CD4-positive, alpha-beta T cell treated with Interleukin-6 at 100 ng/mL for 8 hours (primary cell): Measurements from ENCODE around the gene CDC25C.
"Not testable (repeated sequence)": the region's sequence is repeated elsewhere in the genome, so short reads cannot be mapped to it uniquely, and the experiment has no call there.

Experiments used
- DNase-seq: peaks from one replicate; pipeline ENCODE4 v3.0.0-alpha.2; 2020; ENCODE audit warnings: mixed read lengths, low spot score

Gene CDC25C

DNA sequence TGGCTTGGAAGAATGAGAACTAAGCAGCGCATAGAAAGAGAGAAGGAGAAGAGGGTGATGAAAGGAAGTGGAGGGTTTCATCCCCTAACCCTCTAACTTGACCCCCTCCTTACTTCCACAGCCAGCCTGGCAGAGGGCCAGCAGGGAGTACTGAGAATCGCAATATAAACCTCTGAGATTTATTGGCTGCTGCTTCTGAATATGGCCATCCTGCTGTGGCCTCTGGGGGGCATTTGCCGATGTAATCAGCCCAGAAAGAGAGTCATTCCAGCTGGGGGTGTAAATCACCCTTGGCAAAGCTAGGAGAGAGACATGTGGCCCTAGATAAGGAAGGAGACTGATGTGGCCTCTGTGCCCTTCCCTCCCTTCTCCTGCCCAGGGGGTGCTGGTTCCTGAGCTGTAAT lies 56.2 kb downstream of the CDC25C start:
- DNase-seq = no peak

DNA sequence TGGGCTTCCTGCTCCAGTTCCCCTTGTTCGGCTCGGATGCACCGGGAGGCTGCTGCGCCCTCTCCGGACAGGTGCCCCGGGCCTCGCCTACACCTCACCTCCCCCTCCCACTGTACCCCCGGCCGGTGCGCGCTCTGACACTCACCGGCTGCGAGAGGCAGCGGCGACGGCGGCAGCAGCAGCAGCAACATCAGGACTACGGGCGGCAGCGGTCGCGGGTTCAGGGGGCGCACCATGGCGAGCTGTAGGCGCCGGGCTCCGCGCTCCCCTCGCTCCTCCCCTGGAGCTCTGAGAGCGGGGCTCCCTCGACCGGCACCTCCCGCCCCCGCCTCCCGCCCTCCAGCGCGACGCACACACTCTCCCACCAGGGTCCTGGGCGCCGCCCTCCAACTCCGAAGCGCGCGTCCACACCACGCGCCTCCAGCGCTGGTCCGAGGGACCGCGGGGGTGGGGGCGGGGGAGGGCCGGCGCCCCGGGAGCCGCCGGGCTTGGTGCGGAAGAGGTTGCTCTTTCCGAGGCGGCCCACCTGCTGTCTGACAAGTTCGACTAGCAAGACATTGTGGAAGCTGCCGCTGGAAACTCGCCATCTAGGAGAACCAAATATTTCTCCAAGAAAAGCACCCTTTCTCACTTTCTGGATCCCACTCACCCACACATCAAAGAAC lies 57.3 kb downstream of the CDC25C start, which contains the start of gene GFRA3:
Gene GFRA3, minus strand, starts transcription at position 433 of the 665 bp plus-strand sequence. Its CDS starts 197 bp downstream, at position 236.
- DNase-seq = no peak

DNA sequence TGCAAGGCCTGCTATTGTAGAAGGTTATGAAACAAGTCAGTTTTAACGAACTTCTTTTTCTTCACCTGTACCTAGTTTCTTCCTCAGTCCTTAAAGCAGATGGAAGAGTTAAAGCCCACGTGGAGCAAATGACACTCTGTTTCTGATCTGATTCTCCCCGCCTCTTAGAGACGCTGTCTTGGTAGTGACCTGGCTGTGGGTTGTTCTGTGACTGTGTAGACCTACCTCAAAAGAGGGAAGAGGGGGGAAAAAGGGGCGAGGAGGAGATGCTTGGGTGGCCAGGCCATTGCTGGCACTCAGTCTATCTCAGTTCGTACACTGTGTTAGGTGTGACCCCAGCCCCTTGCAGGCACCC lies 57.8 kb downstream of the CDC25C start:
- no peak for DNase-seq

DNA sequence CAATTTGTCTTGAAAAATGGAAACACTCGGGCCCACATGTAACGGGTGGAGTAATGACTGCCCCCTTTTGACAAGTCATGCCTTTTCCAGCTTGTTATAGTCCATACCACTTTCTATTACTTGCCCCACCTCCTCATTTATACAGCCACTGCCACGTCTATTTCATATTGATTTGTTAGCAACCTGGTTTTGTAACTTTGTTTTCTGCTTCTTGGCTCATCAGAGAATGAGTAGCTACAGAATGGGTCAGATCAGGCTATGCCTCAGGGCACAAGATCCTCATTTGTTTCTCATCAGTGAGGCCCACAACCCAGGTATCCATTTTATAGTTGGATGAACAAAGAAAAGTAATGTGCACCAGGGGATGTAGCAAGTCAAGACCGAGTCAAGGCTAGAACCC lies 58.9 kb downstream of the CDC25C start:
- no peak for DNase-seq

DNA sequence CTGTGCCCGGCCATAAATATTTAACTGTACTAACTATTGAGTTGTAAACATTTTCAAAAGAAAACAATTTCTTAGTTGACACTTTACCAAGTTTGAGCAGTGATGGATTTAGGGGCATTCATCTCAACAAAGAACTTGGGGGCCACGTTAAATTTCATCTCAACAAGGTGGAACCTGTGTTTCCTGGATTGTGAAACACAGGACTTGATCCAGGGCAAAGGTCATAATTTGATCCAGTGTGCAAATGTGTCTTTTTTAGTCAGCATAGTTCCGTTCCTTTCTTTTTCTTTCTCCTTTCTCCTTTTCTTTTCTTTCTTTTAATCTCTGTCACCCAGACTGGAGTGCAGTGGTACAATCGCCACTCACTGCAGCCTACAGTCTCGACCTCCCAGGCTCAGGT lies 60.3 kb downstream of the CDC25C start:
- no peak for DNase-seq

DNA sequence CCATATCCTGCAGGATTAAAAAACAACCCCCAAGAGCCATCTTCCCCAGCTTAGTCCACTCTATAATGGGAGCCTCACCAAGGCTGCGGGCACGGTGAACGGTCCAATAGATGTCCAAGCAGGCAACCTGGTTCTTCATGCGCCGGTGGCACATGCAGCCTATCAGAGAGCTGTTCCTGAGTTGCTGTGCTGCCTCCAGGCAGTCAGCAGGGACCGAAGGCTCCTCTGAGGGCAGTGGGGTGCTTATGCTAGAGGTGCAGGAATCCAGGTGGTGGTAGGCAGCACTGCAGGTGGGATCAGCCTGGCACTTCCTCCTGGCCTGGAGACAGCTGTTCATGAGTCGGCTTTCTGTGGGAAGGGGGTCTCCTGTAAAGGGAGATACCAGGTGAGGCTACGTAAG lies 67.4 kb downstream of the CDC25C start:
- DNase-seq = no peak

DNA sequence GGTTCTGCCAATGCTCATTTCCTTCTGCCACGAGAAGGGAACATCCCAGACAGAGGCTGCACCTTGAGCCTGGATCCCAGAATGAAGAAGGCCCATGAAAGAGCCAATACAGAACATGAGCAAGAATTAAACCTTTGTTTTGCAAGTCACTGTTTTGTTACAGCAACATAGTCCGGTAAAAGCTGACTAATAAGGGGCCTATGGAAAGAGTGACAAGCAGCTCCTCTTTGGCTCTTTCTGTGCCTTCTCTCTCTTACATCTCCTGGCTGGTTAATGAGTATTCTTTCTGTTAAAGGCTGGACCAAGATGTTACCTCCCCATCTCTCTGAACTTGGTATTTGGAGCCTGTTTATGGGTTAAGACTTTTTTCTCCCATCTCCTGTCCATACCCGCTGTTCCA lies 68.0 kb downstream of the CDC25C start:
- no peak for DNase-seq

DNA sequence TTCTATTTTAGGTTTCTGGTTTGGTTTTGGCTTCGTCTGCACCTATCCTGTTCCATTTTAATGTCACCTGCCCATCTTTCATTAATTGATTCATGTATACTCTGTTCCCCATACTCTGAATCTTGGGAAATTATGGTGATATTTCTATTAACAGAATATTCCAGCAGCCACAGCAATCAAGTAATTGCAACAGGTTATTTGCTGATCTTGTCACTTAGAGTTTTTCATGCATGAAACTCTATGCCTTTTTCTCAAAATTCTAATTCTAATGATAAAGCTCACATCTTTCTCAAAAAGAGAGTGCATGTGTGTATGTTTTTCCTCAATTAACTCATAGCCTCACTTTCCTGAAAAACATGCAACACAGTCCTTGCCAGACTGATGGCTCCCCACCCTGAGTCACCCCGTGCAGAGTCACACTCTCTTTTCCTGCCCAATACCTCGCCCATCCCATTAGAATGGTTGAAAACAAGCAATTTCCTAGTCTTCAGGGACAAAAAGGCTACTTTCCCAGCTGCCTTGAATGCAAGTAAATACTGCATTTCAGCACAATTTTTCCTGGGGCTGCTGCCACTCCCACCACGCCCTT lies 72.8 kb downstream of the CDC25C start:
- DNase-seq = no peak

DNA sequence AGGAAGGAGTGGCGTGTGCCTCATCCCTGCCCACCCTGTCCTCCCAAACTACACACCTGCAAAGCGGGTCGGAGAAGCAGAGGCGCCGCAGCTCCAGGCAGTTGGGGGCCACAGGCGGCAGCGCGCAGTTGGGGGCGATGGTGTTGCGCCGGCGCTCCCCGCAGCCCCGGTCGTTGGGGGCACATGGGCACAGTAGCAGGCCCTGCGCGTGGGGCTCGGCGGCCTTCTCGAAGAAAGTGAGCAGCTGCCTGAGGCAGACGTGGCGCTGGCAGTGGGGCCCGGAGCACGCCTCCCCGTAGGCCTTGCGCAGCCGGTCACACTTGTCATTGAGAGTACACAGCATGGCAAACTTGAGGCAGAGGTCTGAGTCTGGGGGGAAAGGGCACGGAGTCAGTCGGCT lies 74.0 kb downstream of the CDC25C start:
- DNase-seq = no peak

DNA sequence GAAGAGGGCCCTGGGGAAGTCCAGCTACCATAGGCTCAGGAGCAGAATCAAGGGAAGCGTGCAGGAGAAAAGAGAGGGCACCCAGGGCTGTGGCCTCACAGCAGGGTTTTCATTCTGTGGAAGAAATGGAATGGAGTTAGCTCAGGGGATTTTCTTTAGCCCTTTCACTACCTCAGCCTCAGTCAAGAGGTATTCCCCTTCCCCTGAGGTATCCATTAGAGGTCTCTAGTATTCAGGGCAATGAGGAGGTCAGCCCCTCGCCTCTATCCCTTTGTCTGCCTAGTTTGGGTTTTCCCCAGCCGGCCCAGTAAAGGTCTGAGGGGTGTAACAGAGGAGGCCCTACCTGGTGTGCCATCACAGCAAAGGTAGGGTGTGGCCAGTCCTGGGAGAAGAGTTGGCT lies 78.7 kb downstream of the CDC25C start:
- DNase-seq = no peak

DNA sequence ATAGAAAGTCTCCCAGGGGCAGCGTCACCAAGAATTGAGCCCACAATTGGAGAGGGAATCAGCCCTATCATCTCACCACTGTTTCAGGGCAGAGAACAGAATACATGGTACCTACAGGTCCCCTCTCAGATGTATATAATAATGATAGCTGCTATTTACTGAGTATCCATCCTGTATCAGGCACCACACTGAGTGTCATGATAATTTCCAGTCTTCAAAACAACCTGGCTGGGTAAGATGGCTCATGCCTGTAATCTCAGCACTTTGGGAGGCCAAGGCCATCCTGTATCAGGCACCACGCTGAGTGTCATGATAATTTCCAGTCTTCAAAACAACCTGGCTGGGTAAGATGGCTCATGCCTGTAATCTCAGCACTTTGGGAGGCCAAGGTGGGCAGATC lies 83.8 kb downstream of the CDC25C start:
- DNase-seq = not testable (repeated sequence)

DNA sequence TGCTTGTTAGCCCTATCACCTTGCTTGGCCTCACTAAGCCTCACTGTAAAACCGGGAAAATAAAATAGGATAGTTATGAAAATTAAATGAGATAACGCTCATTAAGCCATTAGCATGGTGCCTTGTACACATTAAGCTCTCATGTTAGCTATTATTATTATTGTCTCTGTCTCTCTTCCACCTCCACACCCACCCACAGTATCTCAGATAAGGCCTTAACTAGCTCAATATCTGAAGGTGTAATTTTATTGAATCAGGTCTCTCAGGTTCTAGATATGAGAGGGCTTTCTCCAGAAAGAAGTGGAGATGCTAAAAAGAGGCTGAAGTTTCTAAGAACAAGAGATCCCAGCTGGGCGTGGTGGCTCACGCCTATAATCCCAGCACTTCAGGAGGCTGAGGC lies 84.8 kb downstream of the CDC25C start:
- DNase-seq = no peak

DNA sequence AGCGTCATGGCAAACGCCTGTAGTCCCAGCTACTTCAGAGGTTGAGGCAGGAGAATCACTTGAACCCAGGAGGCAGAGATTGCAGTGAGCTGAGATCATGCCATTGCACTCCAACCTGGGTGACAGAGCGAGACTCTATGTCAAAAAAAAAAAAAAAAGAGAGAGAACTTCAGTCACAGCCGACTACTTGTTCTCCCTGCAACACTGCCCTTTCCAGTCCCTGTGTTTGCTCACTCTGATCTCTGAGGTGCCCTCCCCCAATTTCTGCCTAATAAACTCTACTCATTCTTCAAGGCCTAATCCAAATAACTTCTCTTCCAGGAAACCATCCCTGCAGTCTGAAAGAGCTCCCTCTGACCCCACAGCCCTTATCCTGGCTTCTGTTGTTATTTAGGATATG lies 85.3 kb downstream of the CDC25C start:
- DNase-seq = no peak

DNA sequence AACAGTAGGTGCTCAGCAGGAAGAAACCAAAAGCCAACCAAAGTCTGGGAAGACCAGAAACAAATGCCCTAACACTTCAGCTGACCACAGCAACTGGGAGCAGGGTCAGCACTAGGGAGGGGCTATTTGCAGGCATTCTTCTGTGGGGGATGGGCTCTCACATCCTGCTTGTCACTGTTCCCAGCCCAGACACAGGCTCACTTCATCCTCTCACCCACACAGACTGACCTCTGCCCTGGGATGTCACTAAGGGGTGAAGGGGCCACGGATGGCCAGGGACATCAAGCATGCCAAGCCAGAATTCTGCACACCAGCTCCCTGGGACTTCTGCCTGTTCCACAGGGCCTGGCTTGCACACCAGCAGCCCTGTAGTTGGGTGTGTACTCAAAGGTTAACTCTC lies 85.9 kb downstream of the CDC25C start:
- no peak for DNase-seq

DNA sequence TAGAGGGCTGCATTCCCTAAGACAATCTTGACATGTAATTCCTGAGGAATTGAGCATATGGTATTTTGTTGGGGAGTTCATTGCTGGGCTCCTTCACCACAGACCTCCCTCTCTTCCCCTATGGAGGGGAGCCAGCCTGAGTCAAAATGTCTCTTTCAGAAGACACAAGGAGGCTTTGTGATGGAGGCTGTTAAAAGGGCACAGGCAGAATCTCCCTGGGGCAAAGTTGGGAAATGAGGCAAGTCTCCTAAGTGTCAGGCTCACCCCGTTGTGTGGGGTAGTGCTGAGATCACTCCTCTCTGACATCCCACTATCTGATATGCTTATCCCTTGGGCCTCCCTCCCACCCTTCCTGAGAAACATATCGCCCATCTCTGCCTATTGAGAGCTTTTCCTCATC lies 87.8 kb downstream of the CDC25C start:
- no peak for DNase-seq

DNA sequence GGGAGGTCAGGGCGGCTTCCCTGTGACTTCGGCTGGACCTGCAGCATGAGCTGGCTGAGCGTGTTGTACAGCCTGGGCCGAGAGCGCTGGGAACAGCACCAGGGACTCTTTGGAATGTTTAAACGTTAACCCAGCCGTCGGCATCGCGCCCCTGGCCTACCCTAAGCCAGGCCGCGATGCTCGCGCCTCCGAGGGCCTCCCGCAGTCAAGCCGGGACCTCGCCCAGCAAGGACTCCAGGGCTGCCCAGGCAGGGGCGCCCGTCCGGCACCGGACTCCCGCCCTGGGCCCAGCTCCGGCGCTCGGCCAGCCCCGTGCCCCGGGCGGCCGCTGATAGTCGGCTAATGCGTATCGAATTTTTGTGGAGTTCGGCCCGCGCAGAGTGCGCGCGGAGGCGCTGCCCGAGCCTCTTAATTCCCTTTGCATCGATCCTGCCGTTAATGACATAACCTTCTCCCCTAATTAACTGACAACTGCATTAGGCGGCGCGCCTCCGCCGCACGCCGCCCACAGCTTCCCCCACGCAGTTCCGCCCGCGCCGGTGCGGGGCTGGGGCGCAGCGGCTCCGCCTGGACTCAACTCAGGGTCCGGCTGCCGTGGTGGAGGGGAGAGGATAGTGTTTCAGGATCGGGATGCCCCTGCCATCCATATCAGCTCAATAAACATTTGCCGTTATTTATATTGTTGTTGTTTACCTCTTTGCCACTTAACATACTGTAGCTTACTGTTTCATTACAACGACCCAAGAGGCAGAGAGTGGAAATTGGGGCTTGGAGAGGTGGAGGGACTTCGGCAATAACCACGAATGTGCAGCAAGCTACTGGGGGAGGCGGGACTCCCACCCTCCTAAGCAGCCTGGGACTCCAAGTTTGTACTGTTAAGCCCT lies 89.7 kb downstream of the CDC25C start:
- no peak for DNase-seq

DNA sequence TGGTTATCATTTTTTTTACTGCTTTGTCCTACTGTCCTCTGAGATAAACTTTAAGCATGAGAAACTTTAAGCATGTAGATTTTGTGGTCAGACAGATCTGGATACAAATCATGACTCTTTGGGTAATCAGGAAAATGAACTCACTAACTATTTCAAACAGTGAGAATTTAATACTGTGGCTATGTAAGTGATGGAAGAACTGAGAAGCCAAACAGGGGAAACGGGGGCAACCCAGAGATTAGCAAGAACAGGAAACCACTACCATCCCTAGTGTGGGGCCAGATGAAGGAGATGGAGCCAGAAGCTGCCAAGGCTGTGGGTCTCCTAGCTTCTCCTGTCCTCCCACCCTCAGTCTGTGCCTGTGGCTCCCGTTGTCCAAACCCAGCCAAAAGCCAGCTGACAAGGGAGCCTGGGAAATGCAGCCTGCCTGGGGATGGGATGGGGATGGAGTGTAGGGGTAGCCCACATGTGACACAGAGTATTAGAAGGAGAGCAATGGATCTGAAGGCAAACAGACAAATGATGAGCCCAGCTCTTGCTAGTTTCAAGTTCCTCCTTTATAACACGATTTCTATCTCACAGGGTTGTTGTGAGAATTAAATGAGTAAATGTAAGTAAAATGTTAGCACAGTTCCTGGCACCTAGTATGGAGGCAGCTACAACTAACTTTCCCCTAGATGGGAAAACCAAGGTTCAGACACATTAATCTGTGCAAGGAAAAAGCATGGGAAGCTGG lies 90.8 kb downstream of the CDC25C start:
- no peak for DNase-seq

DNA sequence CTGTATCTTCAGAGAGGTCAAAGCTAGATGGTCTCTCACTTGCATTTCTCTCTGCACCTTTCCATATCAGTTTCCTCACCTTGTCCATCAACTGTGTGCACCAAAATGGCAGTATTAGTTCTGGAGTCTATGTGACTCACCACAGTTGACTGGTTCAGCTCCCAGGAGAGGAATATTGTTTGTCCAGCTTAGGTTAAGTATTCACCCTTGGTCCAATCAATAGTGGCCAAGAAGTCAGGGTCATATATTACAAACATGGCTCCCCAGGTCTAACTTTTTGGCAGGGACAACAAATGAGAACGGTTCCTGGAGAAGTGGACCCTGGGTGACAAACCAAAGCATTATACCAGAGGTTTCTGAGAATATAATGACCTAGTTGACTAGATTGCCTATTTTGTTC lies 93.6 kb downstream of the CDC25C start:
- no peak for DNase-seq
